ENCODE results near the gene SHANK3.
"Not testable (repeated sequence)": the region's sequence is repeated elsewhere in the genome, so short reads cannot be mapped to it uniquely, and the experiment has no call there.

SHANK3 gene

GRCh38 chr22:50654664-50655063 lies 18.0 kb upstream of the SHANK3 start:
- DNase-seq: not testable (repeated sequence)

GRCh38 chr22:50656122-50657070 lies 16.2 kb upstream of the SHANK3 start:
- no peak for DNase-seq

- DNase-seq: no peak
Measured at GRCh38 chr22:50657925-50658324, 14.7 kb upstream of the SHANK3 start.

GRCh38 chr22:50659711-50660110 lies 12.9 kb upstream of the SHANK3 start:
- not testable (repeated sequence) for DNase-seq

GRCh38 chr22:50660306-50660705 lies 12.3 kb upstream of the SHANK3 start:
- DNase-seq: no peak

- DNase-seq: no peak
Measured at GRCh38 chr22:50665212-50665611, 7.4 kb upstream of the SHANK3 start.

GRCh38 chr22:50665738-50666137 lies 6.9 kb upstream of the SHANK3 start:
- DNase-seq: no peak

GRCh38 chr22:50670513-50670912 lies 2.1 kb upstream of the SHANK3 start:
- DNase-seq: no peak

- DNase-seq: no peak
Measured at GRCh38 chr22:50670914-50671538, 1.6 kb upstream of the SHANK3 start.

- DNase-seq: no peak
Measured at GRCh38 chr22:50671641-50672040, 982 bp upstream of the SHANK3 start.

GRCh38 chr22:50672041-50672440 lies 582 bp upstream of the SHANK3 start:
- DNase-seq: no peak

- DNase-seq: no peak
Measured at GRCh38 chr22:50673231-50674129, 857 bp downstream of the SHANK3 start.

- DNase-seq: no peak
Measured at GRCh38 chr22:50674130-50674500, 1.5 kb downstream of the SHANK3 start.

GRCh38 chr22:50674606-50675552 lies 2.3 kb downstream of the SHANK3 start:
- DNase-seq: no peak

GRCh38 chr22:50675553-50676179 lies 3.0 kb downstream of the SHANK3 start:
- DNase-seq: no peak

GRCh38 chr22:50676180-50676636 lies 3.6 kb downstream of the SHANK3 start:
- DNase-seq: no peak

GRCh38 chr22:50676661-50677492 lies 4.3 kb downstream of the SHANK3 start:
- no peak for DNase-seq

GRCh38 chr22:50677493-50678217 lies 5.0 kb downstream of the SHANK3 start:
- DNase-seq: no peak

GRCh38 chr22:50678218-50678650 lies 5.6 kb downstream of the SHANK3 start:
- no peak for DNase-seq

Data from NCI-H1092 treated with DMSO at 0.1 percent for 48 hours (cell line).